Measurements from ENCODE around the gene B3GNT2. TPM values are rescaled to one million over a fixed set of nuclear protein-coding genes. Genes with fewer than 3 reads are reported as not detected.

The B3GNT2 gene
- total RNA-seq, 1 experiment from 2014 or later, result 32.2 TPM

DNA sequence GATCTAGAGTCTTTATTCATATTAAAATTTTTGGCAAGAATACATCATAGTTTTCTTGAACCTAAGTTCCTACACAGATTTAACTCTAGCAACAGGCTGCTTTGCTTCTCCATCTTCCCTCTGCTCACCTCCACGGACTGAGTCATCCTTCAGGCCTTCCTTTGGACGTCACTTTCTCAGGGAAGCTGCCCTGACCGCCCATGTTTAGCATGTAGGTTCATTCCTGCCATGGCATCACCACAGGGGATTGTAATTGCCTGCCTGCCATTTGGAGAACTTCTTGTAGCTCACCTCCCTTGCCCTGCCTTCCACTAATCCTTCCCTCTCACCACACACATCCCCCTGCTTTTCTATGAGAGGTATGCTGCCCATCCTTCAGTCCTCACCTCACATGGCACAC, 43.9 kb upstream of the B3GNT2 start (continued):
- TF ChIP-seq ATF1 (CRISPR knock-in tag; IDR thresholded peaks at IDR 0.05), result no peak
- no peak for TF ChIP-seq RELA (CRISPR knock-in tag; IDR thresholded peaks at IDR 0.05; ENCODE audit: borderline replicate concordance)
- no peak for TF ChIP-seq ELF4 (CRISPR knock-in tag; IDR thresholded peaks at IDR 0.05; ENCODE audit: low read depth)

DNA sequence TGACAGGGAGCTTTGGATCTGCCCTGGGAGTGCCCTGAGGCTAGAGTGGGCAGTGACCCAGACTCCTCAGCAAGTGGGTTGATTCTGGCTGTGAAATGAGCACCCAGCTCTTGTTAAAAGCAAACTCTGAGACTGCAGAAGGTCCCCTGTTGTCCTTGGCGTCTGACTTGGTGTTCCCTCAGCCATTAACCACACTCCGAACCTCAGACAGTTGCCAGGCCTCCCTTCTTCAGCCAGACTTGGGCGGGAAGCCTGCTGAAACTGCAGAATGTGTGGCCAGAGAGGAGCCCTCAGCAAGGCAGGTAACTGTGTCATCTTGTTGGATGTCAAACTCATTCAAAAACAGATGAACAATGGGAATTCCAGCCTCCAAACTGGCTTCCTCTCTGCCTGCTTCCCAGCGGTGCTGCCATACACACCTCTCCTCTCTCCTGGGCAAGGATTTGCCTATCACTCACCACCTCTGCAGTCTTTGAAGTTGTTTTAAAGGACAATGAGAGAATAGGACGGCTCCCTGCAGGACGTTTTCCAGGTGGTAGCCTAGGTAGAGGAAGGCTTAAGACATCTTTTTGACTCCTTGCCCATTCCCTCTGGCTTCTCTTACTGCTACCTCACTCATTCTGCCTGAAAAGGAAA, 38.9 kb upstream of the B3GNT2 start:
- ChIA-PET POLR2A (interaction anchor here (0.6 kb wide), 1 partner anchor 585 kb away, joined by 3 read pairs; no protein-coding TSS in a partner anchor), CTCF (interaction anchor here (0.9 kb wide), 1 partner anchor 39 kb away, joined by 3 read pairs; the partner anchor contains the start of gene B3GNT2)
- peaks cover 19% of the 10 kb centered on the region for H3K4me1 Mint-ChIP-seq
- TF ChIP-seq, protein P1, sequence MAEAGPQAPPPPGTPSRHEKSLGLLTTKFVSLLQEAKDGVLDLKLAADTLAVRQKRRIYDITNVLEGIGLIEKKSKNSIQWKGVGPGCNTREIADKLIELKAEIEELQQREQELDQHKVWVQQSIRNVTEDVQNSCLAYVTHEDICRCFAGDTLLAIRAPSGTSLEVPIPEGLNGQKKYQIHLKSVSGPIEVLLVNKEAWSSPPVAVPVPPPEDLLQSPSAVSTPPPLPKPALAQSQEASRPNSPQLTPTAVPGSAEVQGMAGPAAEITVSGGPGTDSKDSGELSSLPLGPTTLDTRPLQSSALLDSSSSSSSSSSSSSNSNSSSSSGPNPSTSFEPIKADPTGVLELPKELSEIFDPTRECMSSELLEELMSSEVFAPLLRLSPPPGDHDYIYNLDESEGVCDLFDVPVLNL (CRISPR knock-in tag; IDR thresholded peaks at IDR 0.05; ENCODE audit: borderline replicate concordance, low read depth), result no peak
- TF ChIP-seq ZNF219 (CRISPR knock-in tag; IDR thresholded peaks at IDR 0.05; ENCODE audit: borderline replicate concordance) (no peak), TEAD1 (CRISPR knock-in tag; IDR thresholded peaks at IDR 0.05) (no peak), ZNF138 (CRISPR knock-in tag; conservative IDR thresholded peaks at IDR 0.05) (no peak), FOXP1 (CRISPR knock-in tag; IDR thresholded peaks at IDR 0.05; ENCODE audit: borderline replicate concordance) (no peak), CREM (CRISPR knock-in tag; IDR thresholded peaks at IDR 0.05) (no peak), HMGA2 (CRISPR knock-in tag; IDR thresholded peaks at IDR 0.05) (no peak), JAZF1 (CRISPR knock-in tag; IDR thresholded peaks at IDR 0.05) (no peak), TP53 (CRISPR knock-in tag; IDR thresholded peaks at IDR 0.05) (no peak), ZNF121 (CRISPR knock-in tag; IDR thresholded peaks at IDR 0.05) (no peak)
- TF ChIP-seq, protein P2, sequence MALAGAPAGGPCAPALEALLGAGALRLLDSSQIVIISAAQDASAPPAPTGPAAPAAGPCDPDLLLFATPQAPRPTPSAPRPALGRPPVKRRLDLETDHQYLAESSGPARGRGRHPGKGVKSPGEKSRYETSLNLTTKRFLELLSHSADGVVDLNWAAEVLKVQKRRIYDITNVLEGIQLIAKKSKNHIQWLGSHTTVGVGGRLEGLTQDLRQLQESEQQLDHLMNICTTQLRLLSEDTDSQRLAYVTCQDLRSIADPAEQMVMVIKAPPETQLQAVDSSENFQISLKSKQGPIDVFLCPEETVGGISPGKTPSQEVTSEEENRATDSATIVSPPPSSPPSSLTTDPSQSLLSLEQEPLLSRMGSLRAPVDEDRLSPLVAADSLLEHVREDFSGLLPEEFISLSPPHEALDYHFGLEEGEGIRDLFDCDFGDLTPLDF (CRISPR knock-in tag; IDR thresholded peaks at IDR 0.05), result no peak
- TF ChIP-seq, protein P3, sequence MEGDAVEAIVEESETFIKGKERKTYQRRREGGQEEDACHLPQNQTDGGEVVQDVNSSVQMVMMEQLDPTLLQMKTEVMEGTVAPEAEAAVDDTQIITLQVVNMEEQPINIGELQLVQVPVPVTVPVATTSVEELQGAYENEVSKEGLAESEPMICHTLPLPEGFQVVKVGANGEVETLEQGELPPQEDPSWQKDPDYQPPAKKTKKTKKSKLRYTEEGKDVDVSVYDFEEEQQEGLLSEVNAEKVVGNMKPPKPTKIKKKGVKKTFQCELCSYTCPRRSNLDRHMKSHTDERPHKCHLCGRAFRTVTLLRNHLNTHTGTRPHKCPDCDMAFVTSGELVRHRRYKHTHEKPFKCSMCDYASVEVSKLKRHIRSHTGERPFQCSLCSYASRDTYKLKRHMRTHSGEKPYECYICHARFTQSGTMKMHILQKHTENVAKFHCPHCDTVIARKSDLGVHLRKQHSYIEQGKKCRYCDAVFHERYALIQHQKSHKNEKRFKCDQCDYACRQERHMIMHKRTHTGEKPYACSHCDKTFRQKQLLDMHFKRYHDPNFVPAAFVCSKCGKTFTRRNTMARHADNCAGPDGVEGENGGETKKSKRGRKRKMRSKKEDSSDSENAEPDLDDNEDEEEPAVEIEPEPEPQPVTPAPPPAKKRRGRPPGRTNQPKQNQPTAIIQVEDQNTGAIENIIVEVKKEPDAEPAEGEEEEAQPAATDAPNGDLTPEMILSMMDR (IDR thresholded peaks at IDR 0.05), result no peak
- TF ChIP-seq, protein P4, sequence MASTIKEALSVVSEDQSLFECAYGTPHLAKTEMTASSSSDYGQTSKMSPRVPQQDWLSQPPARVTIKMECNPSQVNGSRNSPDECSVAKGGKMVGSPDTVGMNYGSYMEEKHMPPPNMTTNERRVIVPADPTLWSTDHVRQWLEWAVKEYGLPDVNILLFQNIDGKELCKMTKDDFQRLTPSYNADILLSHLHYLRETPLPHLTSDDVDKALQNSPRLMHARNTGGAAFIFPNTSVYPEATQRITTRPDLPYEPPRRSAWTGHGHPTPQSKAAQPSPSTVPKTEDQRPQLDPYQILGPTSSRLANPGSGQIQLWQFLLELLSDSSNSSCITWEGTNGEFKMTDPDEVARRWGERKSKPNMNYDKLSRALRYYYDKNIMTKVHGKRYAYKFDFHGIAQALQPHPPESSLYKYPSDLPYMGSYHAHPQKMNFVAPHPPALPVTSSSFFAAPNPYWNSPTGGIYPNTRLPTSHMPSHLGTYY (CRISPR knock-in tag; IDR thresholded peaks at IDR 0.05), result no peak
- TF ChIP-seq, protein P5, sequence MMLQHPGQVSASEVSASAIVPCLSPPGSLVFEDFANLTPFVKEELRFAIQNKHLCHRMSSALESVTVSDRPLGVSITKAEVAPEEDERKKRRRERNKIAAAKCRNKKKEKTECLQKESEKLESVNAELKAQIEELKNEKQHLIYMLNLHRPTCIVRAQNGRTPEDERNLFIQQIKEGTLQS (CRISPR knock-in tag; conservative IDR thresholded peaks at IDR 0.05), result no peak
- TF ChIP-seq, protein P6, sequence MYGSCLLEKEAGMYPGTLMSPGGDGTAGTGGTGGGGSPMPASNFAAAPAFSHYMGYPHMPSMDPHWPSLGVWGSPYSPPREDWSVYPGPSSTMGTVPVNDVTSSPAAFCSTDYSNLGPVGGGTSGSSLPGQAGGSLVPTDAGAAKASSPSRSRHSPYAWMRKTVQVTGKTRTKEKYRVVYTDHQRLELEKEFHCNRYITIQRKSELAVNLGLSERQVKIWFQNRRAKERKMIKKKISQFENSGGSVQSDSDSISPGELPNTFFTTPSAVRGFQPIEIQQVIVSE (CRISPR knock-in tag; IDR thresholded peaks at IDR 0.05; ENCODE audit: borderline replicate concordance), result no peak
- no peak overlapping the region for H3K4me3 Mint-ChIP-seq
- no peaks in the 10 kb centered on the region for H3K27me3 Mint-ChIP-seq (ENCODE audit: low read depth)
- peaks cover 8% of the 10 kb centered on the region for H3K36me3 Mint-ChIP-seq
- ATAC-seq (peak; percentile 86), DNase-seq (ENCODE audit: low spot score) (no peak)
- no peak overlapping the region for H3K27ac Mint-ChIP-seq
- H3K9me3 Mint-ChIP-seq, result peaks cover 10% of the 10 kb centered on the region

All from WTC11 (cell line).